8988T (cell line): ENCODE measurements around the gene RFX4.

Experiments
- DNase-seq: peaks from one replicate; pipeline ENCODE4 v3.0.0; 2011

RFX4 gene

DNA sequence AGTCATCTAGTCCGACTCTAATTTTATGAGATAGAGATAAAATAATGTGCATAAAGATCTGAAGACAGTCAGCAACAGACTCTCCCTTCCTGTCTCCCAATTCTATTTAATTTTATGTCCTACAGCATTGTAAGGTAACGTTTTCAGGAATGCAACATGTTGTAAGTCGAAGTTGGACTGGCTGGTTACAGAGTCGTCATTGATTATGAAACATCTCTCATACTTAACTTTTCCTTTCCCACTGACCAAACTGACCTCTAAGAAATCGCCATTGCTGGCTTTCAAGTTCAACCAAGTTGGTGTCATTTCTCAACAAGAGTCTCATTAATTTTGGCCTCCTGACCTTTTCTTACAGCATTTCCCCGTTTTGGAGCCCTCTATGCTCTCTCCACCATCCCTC lies 186.7 kb downstream of the RFX4 start:
- no peak for DNase-seq

DNA sequence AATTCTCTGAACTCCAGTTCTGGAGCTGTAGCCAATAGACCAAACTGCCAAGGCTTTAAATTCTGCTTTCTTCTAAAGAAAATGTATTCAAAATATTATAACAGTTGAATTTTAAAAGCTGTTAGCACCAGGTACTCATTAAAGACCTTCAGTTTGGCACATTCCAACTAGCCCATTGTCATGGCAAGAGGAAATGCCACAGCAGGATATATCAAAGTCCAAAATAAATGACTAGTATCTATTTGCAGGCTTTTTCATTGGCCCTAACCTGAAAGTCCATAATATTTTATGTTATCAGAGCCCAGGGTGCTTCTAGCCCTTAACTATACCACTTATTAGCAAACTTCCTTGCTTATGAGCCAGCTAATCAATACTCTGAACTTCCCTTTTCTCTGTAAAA lies 188.6 kb downstream of the RFX4 start:
- no peak for DNase-seq

DNA sequence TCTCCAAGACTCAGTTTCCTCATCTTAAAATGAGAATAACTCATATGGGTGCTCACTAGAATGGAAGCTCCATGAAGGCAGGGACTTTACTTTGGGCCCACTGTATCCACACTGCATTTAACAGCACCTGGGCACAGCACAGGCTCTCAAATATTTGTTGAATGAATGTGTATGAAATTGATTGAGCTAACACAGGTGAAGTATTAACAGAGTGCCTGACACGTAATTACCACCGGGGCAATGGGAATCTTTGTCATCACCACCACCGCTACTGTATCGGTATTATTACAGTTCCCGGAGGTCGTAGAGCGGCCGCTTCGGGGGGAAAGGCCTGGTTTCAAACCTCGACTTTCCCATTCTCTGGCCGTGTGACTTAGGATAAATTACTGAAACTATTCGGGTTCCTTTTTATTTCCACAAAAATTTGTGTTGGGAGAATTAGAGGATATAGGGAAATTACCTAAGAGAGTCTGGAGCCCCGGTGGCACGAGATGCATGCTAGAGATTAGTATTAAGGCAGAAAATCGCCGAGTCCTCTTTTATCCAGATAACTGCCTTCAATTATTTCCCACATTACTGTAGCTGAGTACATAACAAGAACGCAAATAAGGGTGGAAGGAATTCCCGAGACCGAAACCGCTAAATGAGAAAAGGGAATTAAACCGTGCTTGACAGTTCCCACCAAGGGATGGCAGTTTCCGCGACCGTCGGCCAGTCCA lies 190.6 kb downstream of the RFX4 start:
- DNase-seq, result no peak

DNA sequence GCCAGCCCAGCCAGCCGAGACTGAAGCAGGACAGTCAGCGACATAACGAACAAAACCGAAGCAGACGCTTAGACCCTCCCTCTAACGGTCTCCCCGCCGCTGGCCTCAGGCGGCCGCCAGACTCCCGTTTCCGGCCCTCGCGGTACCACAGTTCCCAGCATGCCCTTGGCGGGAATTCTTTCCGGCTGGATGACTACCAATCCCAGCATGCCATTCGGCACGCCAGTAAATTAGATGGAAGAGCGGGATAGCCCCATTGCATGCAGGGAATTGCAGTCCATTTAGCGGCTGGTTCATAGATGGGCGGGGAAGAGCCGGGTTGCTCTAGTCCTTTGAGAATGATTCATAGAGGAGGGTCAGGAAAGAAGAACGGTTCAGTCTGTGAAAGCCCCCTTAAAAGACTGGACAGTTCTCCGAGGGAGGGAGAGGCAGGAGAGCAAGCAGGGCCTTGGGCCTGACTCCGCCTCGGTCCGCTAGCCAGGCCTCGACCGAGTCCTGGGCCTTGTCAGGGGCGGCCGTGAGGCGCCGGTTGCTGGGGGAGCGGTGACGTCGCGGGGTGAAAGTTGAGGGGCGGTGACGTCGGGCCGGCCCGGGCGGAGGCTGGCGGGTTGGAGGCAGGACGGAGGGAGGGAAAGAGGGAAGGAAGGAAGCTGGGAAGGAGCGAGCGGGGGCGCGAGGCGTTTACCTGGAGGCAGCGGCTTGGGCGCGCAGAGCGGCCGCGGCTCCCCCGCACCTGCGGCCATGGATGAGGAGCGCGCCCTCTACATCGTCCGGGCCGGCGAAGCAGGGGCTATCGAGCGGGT lies 191.4 kb downstream of the RFX4 start, which contains the start of gene RIC8B:
Gene RIC8B (plus strand): TSS at position 678 of the 803 bp plus-strand sequence. CDS start 64 bp downstream, at position 742.
- DNase-seq, result peak; percentile 80

DNA sequence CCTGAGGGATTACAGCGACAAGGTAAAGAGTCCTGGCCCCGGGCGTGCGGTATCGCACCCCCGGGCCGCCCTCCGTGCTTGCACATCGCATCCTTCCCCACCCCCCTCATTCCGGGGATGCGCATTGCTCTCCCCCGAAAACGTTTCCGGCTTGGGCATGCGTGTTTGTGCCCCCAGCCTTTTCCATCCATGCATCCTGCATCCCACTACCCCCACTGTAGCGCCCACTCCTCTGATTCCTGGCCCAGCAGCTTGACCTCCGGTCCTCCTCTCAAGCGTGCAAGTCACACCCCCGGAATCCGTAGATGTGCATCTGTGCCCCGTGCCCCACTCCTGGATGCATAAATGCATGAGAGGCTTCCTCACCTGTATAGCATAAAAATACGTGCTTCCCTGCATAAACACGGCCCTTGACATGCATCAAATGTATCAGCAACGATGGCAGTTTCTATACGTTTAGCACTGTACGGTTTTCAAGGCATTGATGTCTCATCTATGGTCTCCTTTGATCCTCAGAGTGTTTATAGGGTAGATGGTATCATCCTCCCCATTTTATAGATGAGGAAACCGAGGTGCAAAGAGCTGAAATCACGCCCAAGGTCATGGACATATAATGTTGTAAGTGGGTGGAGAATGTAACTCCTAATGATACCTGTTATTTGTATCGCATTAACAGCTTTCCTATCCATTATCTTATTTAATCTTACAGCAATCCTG lies 192.2 kb downstream of the RFX4 start:
- DNase-seq, result no peak

DNA sequence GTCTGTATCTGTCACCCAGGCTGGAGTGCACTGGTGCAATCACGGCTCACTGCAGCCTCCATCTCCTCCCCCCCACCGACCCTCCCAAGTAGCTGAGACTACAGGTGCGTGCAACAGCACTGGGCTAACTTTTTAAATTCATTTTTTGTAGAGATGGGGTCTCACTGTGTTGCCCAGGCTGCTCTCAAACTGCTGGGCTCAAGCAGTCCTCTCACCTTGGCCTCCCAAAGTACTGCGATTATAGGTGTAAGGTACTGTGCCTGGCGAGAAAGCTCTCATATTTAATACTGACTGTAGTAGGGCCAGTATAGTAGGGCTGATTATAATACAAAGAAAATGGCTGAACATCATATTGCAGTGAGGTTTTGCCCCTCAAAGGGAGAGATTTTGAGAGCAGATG lies 194.1 kb downstream of the RFX4 start:
- no peak for DNase-seq

DNA sequence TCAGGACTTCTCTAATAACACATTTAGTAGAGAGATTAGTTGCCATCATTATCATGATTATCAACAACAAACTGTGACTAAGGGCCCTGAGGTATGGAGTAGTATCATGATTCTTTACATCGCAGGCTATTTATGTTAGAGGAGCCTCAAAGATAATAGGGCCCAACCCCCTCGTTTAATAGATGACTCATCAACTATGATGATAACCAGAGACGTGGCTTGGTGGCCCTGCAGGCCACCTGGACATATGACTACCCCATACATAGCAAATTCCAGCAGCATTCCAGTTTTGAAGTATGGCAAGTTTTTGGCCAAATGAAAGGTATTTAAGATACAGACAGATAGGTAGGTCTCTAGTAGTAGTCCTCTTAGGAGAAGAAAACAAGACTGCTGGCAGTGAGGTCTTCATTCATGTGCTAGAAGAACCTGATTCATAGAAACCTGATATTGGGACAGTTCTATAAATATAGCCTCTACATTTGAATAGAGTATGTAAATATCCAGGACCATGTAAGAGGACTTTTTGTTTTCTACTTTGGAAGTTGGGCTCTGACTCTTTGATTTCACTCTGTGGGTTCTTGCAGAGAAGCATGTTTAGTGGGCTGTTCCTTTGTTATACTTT lies 197.3 kb downstream of the RFX4 start:
- no peak for DNase-seq

DNA sequence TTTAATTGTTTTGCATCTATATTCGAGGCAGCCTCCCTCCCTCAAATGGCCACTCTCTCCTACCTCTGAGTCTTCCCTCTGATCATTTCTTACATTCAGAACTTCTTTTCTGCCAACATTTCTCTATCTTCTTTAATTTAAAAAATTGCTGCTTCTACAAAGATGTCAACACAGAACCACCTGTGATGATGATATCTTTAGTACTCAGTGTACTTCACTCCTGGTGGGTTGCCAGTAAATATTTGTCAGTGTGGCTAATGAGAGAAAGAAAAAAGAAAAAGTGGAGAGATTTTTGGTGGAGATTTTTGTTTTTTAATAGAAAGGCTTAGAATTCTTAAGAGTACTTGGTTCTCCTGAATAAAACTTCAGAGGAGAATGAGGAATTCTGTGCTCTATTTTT lies 199.8 kb downstream of the RFX4 start:
- no peak for DNase-seq

DNA sequence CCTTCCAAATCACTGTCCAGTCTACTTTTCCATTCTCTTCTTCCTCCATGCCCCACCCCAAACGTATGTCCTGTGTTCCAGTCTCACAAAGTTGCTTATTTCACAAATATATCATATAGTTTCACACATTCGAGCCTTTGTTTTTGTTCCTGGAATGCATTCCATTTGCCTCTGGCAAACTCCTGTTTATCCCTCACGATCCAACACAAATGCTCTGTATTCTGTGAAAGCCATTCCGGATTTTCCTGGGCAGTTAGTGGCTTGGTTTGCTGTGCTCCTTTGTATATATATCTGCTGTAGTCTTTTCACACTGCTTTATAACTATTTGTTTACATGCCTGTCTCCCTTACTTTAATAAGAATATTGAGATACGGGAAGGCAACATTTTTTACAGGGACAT lies 200.7 kb downstream of the RFX4 start:
- DNase-seq, result no peak

DNA sequence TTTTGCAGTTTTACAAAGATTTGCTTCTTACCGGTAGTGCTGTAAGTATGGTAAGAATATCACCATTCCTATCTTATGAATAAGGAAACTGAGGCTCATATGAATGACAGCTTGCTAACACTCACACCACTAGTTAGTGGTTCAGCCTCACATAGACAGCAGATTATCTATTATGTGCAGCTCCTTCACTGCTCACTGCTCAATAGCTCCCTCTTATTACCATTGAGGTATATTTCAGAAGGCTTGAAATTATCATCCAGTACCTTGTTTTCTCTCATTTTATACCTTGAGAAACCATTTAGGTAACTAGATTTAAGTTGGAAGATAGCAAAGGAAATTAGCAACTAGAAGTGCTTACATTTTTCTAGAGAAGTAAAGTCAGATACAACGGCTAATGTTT lies 207.2 kb downstream of the RFX4 start:
- DNase-seq, result no peak

DNA sequence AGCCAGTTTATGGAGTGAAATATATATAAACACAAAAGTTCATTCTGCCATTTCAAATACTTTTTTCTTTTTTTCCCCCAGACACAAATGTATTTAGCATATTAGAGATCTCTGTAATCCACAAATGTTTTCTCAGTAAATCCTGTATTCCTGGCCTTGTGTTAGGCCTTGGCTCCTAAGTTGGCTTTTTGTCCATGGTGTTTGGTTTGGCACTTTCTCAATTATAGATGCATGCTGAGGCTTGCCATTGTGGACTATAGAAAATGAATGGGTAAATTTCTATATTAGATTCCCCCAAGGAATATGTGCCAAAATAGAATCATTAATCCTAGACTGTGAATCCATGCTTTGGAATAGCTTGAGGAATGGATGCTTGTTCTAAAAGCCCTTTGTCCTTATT lies 208.7 kb downstream of the RFX4 start:
- no peak for DNase-seq

DNA sequence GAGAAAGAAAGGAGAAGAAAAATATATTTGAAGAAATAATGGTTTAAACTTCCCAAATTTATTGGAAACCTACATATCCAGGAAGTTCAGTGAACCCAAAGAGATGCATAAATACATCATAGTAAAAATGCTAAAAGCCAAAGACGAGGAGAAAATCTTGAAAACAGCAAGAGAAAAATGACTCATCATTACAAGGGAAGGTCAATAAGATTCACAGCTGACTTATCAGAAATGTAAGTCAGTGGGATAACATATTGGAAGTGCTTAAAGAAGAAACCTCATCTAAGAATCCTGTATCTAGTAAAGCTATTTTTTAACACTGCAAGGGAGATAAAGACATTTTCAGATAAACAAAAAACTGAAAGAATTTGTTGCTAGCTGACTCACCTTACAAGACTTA lies 211.6 kb downstream of the RFX4 start:
- DNase-seq, result no peak

DNA sequence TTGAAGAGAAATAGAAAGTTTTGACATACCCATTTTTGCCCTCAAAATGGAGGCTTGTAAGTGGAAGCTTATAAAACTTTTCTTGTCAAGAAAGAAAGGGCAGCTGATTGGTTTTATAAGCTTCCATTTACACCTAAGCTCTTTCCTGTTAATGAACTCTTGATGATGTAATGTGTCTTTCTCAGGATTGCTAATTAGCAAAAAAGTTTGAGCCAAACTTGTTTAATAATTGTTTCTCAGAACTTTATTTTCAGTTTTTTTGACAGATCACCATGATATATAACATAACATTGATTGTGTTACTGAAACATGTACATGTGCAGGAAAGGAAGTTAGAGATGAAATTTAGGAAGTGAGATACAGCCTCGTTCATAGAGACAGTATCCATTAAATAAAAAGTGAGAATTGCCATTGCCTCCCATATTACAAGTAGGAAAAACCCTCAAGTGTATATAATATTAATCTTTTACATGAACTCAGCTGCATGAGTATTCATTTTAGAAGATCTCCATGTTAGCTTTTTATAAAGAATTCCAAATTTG lies 218.4 kb downstream of the RFX4 start:
- DNase-seq, result no peak

DNA sequence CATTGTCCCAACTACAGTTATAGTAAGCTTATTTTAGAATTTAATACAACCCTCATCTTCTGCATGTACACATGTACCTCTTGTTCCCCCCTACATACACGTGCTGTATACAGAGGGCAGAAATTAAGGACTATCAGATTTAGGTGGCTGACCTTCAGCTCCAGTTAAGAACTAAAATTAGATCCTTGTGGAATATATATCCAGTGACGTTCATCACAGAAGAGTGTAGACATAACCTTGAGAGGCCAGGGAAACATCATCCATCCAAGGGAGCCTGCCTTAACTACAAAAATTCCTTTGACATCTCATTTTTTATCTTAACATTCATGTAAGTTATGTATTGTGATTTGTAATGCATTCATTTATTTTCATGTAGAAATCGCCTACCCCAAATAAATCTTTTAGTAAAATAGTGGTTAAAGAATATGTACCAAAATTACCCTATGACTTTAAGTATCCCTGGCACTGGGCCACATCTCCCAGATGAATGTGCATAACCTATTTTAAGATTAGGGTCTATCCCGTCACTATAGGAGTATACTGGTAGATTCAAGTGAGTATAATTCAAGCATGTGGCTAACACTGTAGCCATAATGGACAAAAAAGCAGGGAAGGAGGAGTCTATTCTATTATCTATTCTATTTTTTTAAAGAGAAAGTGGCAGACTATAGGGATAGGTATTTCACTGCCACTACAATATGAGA lies 219.2 kb downstream of the RFX4 start:
- DNase-seq, result no peak

DNA sequence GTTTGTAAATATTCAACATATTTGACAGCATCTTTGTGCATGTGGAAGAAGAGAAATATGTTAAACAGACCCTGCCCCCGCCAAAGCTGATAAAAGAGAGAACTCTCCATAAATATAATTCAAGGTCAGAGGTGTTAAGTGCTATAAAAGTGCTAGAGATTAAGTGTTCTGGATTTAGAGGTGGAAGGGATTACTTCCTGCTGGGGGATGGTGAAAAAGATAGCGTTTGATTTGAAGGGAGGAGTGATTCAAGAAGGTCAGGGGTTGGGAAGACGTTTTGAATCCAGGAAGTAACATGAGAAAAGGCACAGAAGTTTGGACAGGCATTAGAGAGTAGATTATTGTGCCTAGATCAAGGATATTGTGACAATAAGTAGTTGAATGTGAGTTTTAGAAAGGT lies 221.9 kb downstream of the RFX4 start:
- DNase-seq, result no peak
